ENCODE results near the gene CELSR2. TPM values are rescaled to one million over a fixed set of nuclear protein-coding genes. Genes with fewer than 3 reads are reported as not detected.

CELSR2 gene
- polyA plus RNA-seq, 2 donors: 17.4 to 19.4 TPM

- Histone ChIP-seq H3K27me3 (ENCODE audit: control insufficient read depth in 1 of 2, insufficient read depth in 2 of 2, low read length in 2 of 2) (no peaks in the 10 kb centered on the region), H3K4me1 (ENCODE audit: control insufficient read depth in 2 of 2, insufficient read depth in 2 of 2, low read length in 1 of 2) (no peaks in the 10 kb centered on the region), H3K36me3 (ENCODE audit: control insufficient read depth in 2 of 2, insufficient read depth in 2 of 2, low read length in 1 of 2) (peaks cover 0 to 5% of the 10 kb centered on the region in 2 donors), H3K4me3 (ENCODE audit: low read depth in 1 of 2, low read length in 2 of 2) (no peak overlapping the region), H3K27ac (ENCODE audit: low read depth in 2 of 2, low read length in 1 of 2) (no peak overlapping the region), H3K9me3 (ENCODE audit: control insufficient read depth in 2 of 2, insufficient read depth in 1 of 2, low read depth in 1 of 2, low read length in 1 of 2) (no peaks in the 10 kb centered on the region)
- 67 to 77% methylated on average over 2 of the region's 2 CpGs for WGBS, 2 donors
These were observed 60.0 kb downstream of the CELSR2 start for GRCh38 chr1:109309347-109309746.

- peaks cover 0 to 10% of the 10 kb centered on the region in 2 donors for H3K36me3 ChIP-seq (ENCODE audit: control insufficient read depth in 2 of 2, insufficient read depth in 2 of 2, low read length in 1 of 2)
- no peak overlapping the region for H3K4me3 ChIP-seq (ENCODE audit: low read depth in 1 of 2, low read length in 2 of 2)
- 83 to 88% methylated on average over 2 of the region's 2 CpGs for WGBS, 2 donors
- H3K27ac ChIP-seq (ENCODE audit: low read depth in 2 of 2, low read length in 1 of 2): no peak overlapping the region
- H3K9me3 ChIP-seq (ENCODE audit: control insufficient read depth in 2 of 2, insufficient read depth in 1 of 2, low read depth in 1 of 2, low read length in 1 of 2): no peaks in the 10 kb centered on the region
- no peaks in the 10 kb centered on the region for H3K27me3 ChIP-seq (ENCODE audit: control insufficient read depth in 1 of 2, insufficient read depth in 2 of 2, low read length in 2 of 2)
- no peaks in the 10 kb centered on the region for H3K4me1 ChIP-seq (ENCODE audit: control insufficient read depth in 2 of 2, insufficient read depth in 2 of 2, low read length in 1 of 2)
These were observed 62.9 kb downstream of the CELSR2 start for GRCh38 chr1:109312246-109312645.

GRCh38 chr1:109312978-109313775 is 63.8 kb downstream of the CELSR2 start:
- H3K9me3 ChIP-seq (ENCODE audit: control insufficient read depth in 2 of 2, insufficient read depth in 1 of 2, low read depth in 1 of 2, low read length in 1 of 2): no peaks in the 10 kb centered on the region
- no peak overlapping the region for H3K4me3 ChIP-seq (ENCODE audit: low read depth in 1 of 2, low read length in 2 of 2)
- H3K4me1 ChIP-seq (ENCODE audit: control insufficient read depth in 2 of 2, insufficient read depth in 2 of 2, low read length in 1 of 2): no peaks in the 10 kb centered on the region
- H3K27me3 ChIP-seq (ENCODE audit: control insufficient read depth in 1 of 2, insufficient read depth in 2 of 2, low read length in 2 of 2): no peaks in the 10 kb centered on the region
- 78 to 79% methylated on average over 12 of the region's 12 CpGs for WGBS, 2 donors
- no peak overlapping the region for H3K27ac ChIP-seq (ENCODE audit: low read depth in 2 of 2, low read length in 1 of 2)
- H3K36me3 ChIP-seq (ENCODE audit: control insufficient read depth in 2 of 2, insufficient read depth in 2 of 2, low read length in 1 of 2): peaks cover 0 to 10% of the 10 kb centered on the region in 2 donors

GRCh38 chr1:109314795-109315194 is 65.5 kb downstream of the CELSR2 start:
- H3K4me1 ChIP-seq (ENCODE audit: control insufficient read depth in 2 of 2, insufficient read depth in 2 of 2, low read length in 1 of 2): no peaks in the 10 kb centered on the region
- H3K27ac ChIP-seq (ENCODE audit: low read depth in 2 of 2, low read length in 1 of 2): no peak overlapping the region
- H3K4me3 ChIP-seq (ENCODE audit: low read depth in 1 of 2, low read length in 2 of 2): no peak overlapping the region
- H3K9me3 ChIP-seq (ENCODE audit: control insufficient read depth in 2 of 2, insufficient read depth in 1 of 2, low read depth in 1 of 2, low read length in 1 of 2): no peaks in the 10 kb centered on the region
- peaks cover 3 to 10% of the 10 kb centered on the region in 2 donors for H3K36me3 ChIP-seq (ENCODE audit: control insufficient read depth in 2 of 2, insufficient read depth in 2 of 2, low read length in 1 of 2)
- WGBS, 2 donors: 98% methylated on average over 1 of the region's 1 CpG
- H3K27me3 ChIP-seq (ENCODE audit: control insufficient read depth in 1 of 2, insufficient read depth in 2 of 2, low read length in 2 of 2): no peaks in the 10 kb centered on the region

- peaks cover 3 to 10% of the 10 kb centered on the region in 2 donors for H3K36me3 ChIP-seq (ENCODE audit: control insufficient read depth in 2 of 2, insufficient read depth in 2 of 2, low read length in 1 of 2)
- WGBS, 2 donors: 86 to 97% methylated on average over 4 of the region's 4 CpGs
- no peaks in the 10 kb centered on the region for H3K4me1 ChIP-seq (ENCODE audit: control insufficient read depth in 2 of 2, insufficient read depth in 2 of 2, low read length in 1 of 2)
- H3K4me3 ChIP-seq (ENCODE audit: low read depth in 1 of 2, low read length in 2 of 2): no peak overlapping the region
- H3K9me3 ChIP-seq (ENCODE audit: control insufficient read depth in 2 of 2, insufficient read depth in 1 of 2, low read depth in 1 of 2, low read length in 1 of 2): no peaks in the 10 kb centered on the region
- H3K27me3 ChIP-seq (ENCODE audit: control insufficient read depth in 1 of 2, insufficient read depth in 2 of 2, low read length in 2 of 2): no peaks in the 10 kb centered on the region
- no peak overlapping the region for H3K27ac ChIP-seq (ENCODE audit: low read depth in 2 of 2, low read length in 1 of 2)
These were observed 65.9 kb downstream of the CELSR2 start for GRCh38 chr1:109315288-109315687.

GRCh38 chr1:109316506-109316905 is 67.2 kb downstream of the CELSR2 start:
- 90 to 91% methylated on average over 1 of the region's 1 CpG for WGBS, 2 donors
- Histone ChIP-seq H3K4me3 (ENCODE audit: low read depth in 1 of 2, low read length in 2 of 2) (no peak overlapping the region), H3K4me1 (ENCODE audit: control insufficient read depth in 2 of 2, insufficient read depth in 2 of 2, low read length in 1 of 2) (no peaks in the 10 kb centered on the region), H3K36me3 (ENCODE audit: control insufficient read depth in 2 of 2, insufficient read depth in 2 of 2, low read length in 1 of 2) (peaks cover 3 to 10% of the 10 kb centered on the region in 2 donors), H3K27ac (ENCODE audit: low read depth in 2 of 2, low read length in 1 of 2) (no peak overlapping the region), H3K9me3 (ENCODE audit: control insufficient read depth in 2 of 2, insufficient read depth in 1 of 2, low read depth in 1 of 2, low read length in 1 of 2) (no peaks in the 10 kb centered on the region), H3K27me3 (ENCODE audit: control insufficient read depth in 1 of 2, insufficient read depth in 2 of 2, low read length in 2 of 2) (no peaks in the 10 kb centered on the region)

- H3K9me3 ChIP-seq (ENCODE audit: control insufficient read depth in 2 of 2, insufficient read depth in 1 of 2, low read depth in 1 of 2, low read length in 1 of 2): no peaks in the 10 kb centered on the region
- H3K27ac ChIP-seq (ENCODE audit: low read depth in 2 of 2, low read length in 1 of 2): no peak overlapping the region
- H3K4me3 ChIP-seq (ENCODE audit: low read depth in 1 of 2, low read length in 2 of 2): no peak overlapping the region
- 78 to 82% methylated on average over 3 of the region's 3 CpGs for WGBS, 2 donors
- peaks cover 7 to 12% of the 10 kb centered on the region in 2 donors for H3K36me3 ChIP-seq (ENCODE audit: control insufficient read depth in 2 of 2, insufficient read depth in 2 of 2, low read length in 1 of 2)
- no peaks in the 10 kb centered on the region for H3K27me3 ChIP-seq (ENCODE audit: control insufficient read depth in 1 of 2, insufficient read depth in 2 of 2, low read length in 2 of 2)
- no peaks in the 10 kb centered on the region for H3K4me1 ChIP-seq (ENCODE audit: control insufficient read depth in 2 of 2, insufficient read depth in 2 of 2, low read length in 1 of 2)
These were observed 69.8 kb downstream of the CELSR2 start for GRCh38 chr1:109319114-109319513.

GRCh38 chr1:109322974-109323373 is 73.6 kb downstream of the CELSR2 start:
- Histone ChIP-seq H3K4me3 (ENCODE audit: low read depth in 1 of 2, low read length in 2 of 2) (no peak overlapping the region), H3K27me3 (ENCODE audit: control insufficient read depth in 1 of 2, insufficient read depth in 2 of 2, low read length in 2 of 2) (no peaks in the 10 kb centered on the region), H3K4me1 (ENCODE audit: control insufficient read depth in 2 of 2, insufficient read depth in 2 of 2, low read length in 1 of 2) (no peaks in the 10 kb centered on the region), H3K36me3 (ENCODE audit: control insufficient read depth in 2 of 2, insufficient read depth in 2 of 2, low read length in 1 of 2) (peaks cover 7 to 10% of the 10 kb centered on the region in 2 donors), H3K27ac (ENCODE audit: low read depth in 2 of 2, low read length in 1 of 2) (no peak overlapping the region), H3K9me3 (ENCODE audit: control insufficient read depth in 2 of 2, insufficient read depth in 1 of 2, low read depth in 1 of 2, low read length in 1 of 2) (no peaks in the 10 kb centered on the region)
- 91% methylated on average over 6 of the region's 6 CpGs for WGBS, 2 donors
